ENCODE results near the gene AFMID. TPM values are rescaled to one million over a fixed set of nuclear protein-coding genes. Genes with fewer than 3 reads are reported as not detected.

AFMID gene
- total RNA-seq: 43.0 TPM

GRCh38 chr17:78186692-78187595 is at the start of gene AFMID, which contains the start of gene TK1:
AFMID (plus strand) TSS chr17:78187362; CDS start chr17:78187371, 9 bp downstream.
TK1 (minus strand) TSS chr17:78187052; CDS start chr17:78186994, 58 bp downstream.

GRCh38 chr17:78168242-78168902 is 18.8 kb upstream of the AFMID start, which contains the start of gene SYNGR2:
SYNGR2 (plus strand) TSS chr17:78168581; CDS start chr17:78168617, 36 bp downstream.

GRCh38 chr17:78214016-78214705 is 27.0 kb downstream of the AFMID start, which contains the start of gene BIRC5:
BIRC5 (plus strand) TSS chr17:78214253; CDS start chr17:78214317, 64 bp downstream.

GRCh38 chr17:78230996-78231935 is 44.1 kb downstream of the AFMID start, which contains the start of gene TMEM235:
TMEM235 (plus strand) TSS chr17:78231631; CDS start chr17:78232024, 393 bp downstream.

Small RNA genes within 50 kb of the gene (small RNA-seq; reads per million reads assigned to genes)
- not detected for gene AC087645.1 (ENCODE audit: low replicate concordance)

Other genes with a start within 250 kb of the AFMID start
- 25.2 TPM for gene TNRC6C, start 228.7 kb upstream of the AFMID start, total RNA-seq
- 34.9 TPM for gene TMC6, start 58.6 kb upstream of the AFMID start, total RNA-seq
- gene TMC8, start 56.6 kb upstream of the AFMID start, total RNA-seq: 8.7 TPM
- gene C17orf99, start 41.0 kb upstream of the AFMID start, total RNA-seq: 4.2 TPM
- 53.0 TPM for gene SYNGR2, start 18.8 kb upstream of the AFMID start, total RNA-seq
- gene TK1, start 310 bp upstream of the AFMID start, total RNA-seq: 23.9 TPM
- 18.5 TPM for gene BIRC5, start 26.9 kb downstream of the AFMID start, total RNA-seq
- not detected for gene TMEM235, start 44.3 kb downstream of the AFMID start, total RNA-seq
- 39.2 TPM for gene SOCS3, start 172.7 kb downstream of the AFMID start, total RNA-seq
- gene PGS1, start 191.3 kb downstream of the AFMID start, total RNA-seq: 47.3 TPM